ENCODE data around the gene SPECC1L. TPM values are rescaled to one million over a fixed set of nuclear protein-coding genes. Genes with fewer than 3 reads are reported as not detected.

Gene SPECC1L
- total RNA-seq, 1 donor from 2014 or later = 69.2 TPM

DNA sequence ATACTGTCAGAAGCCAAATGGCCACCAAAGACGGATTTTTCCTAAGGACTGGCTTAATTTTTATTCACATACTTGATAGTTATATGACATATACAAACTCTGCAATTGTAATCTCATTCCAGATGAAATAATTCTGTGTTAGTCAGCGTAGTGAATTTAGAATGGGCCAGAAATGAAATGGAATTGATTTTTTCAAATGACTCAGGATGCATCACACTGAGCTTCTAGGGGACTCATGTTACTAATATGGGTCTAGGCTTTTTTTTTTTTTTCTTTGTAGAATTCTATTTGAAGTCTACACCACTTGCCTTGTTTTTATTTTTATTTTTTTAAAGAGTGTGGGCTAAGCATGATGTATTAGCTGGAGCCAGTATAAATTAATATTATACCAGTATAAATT, 62.7 kb downstream of the SPECC1L start:
- Histone ChIP-seq H4K20me1 (ENCODE audit: insufficient read depth, low read length) (peaks cover 11% of the 10 kb centered on the region), H3K4me2 (ENCODE audit: low read length) (peak overlapping the region; percentile 16), H3K9ac (ENCODE audit: low read length) (peak overlapping the region; percentile 29), H3K36me3 (ENCODE audit: insufficient read depth, low read length) (peaks cover 29% of the 10 kb centered on the region), H3K27ac (ENCODE audit: low read depth, low read length) (peak overlapping the region; percentile 46), H3K79me2 (ENCODE audit: insufficient read depth, low read length) (peaks cover 7% of the 10 kb centered on the region), H3K27me3 (ENCODE audit: insufficient read depth, low read length) (no peaks in the 10 kb centered on the region), H3K4me1 (ENCODE audit: insufficient read depth, low read length) (peaks cover 4% of the 10 kb centered on the region), H2AFZ (ENCODE audit: low read depth, low read length) (no peak overlapping the region), H3K4me3 (ENCODE audit: insufficient read depth, low read depth, low read length) (no peak overlapping the region), H3K9me3 (ENCODE audit: insufficient read depth, low read depth, low read length) (no peaks in the 10 kb centered on the region)
- DNase-seq (ENCODE audit: low read depth) (peak; percentile 81), FAIRE-seq (peak; percentile 80)
- no peak overlapping the region for H3K4me3 Mint-ChIP-seq (ENCODE audit: unreplicated experiment)
- no peak overlapping the region for H3K27ac Mint-ChIP-seq (ENCODE audit: unreplicated experiment)
- no peaks in the 10 kb centered on the region for H3K27me3 Mint-ChIP-seq (ENCODE audit: low read depth, unreplicated experiment)
- no peaks in the 10 kb centered on the region for H3K9me3 Mint-ChIP-seq (ENCODE audit: unreplicated experiment)
- H3K4me1 Mint-ChIP-seq (ENCODE audit: low read depth, unreplicated experiment) = peaks cover 1% of the 10 kb centered on the region
- TF ChIP-seq, protein P1, sequence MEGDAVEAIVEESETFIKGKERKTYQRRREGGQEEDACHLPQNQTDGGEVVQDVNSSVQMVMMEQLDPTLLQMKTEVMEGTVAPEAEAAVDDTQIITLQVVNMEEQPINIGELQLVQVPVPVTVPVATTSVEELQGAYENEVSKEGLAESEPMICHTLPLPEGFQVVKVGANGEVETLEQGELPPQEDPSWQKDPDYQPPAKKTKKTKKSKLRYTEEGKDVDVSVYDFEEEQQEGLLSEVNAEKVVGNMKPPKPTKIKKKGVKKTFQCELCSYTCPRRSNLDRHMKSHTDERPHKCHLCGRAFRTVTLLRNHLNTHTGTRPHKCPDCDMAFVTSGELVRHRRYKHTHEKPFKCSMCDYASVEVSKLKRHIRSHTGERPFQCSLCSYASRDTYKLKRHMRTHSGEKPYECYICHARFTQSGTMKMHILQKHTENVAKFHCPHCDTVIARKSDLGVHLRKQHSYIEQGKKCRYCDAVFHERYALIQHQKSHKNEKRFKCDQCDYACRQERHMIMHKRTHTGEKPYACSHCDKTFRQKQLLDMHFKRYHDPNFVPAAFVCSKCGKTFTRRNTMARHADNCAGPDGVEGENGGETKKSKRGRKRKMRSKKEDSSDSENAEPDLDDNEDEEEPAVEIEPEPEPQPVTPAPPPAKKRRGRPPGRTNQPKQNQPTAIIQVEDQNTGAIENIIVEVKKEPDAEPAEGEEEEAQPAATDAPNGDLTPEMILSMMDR (IDR thresholded peaks at IDR 0.05; ENCODE audit: insufficient read depth, low read depth, low read length) = no peak
- TF ChIP-seq EZH2 (IDR thresholded peaks at IDR 0.05; ENCODE audit: insufficient read depth, low read length) = no peak
- peaks cover 14% of the 10 kb centered on the region for H3K36me3 Mint-ChIP-seq (ENCODE audit: low read depth, unreplicated experiment)

DNA sequence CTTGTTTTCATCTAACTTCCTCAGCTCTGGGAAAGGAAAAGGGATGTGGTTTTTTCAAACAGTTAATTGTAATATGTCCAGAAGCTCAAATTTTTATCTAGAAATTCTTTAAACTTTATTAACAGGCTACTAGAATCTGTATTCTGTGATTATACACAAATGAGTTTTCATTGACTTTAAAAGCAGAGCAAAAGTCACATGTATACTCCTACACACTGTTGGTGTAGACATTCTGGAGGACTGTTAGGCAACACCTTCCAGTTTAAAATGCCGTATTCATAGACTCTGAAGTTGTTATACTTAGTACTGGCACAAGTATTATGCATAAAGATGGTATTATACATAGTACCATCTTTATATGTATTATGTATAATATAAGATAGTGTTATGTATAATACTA, 64.9 kb downstream of the SPECC1L start:
- Histone ChIP-seq H3K27me3 (ENCODE audit: insufficient read depth, low read length) (no peaks in the 10 kb centered on the region), H3K4me1 (ENCODE audit: insufficient read depth, low read length) (peaks cover 17% of the 10 kb centered on the region), H3K79me2 (ENCODE audit: insufficient read depth, low read length) (peaks cover 7% of the 10 kb centered on the region), H3K4me2 (ENCODE audit: low read length) (no peak overlapping the region), H3K36me3 (ENCODE audit: insufficient read depth, low read length) (peaks cover 20% of the 10 kb centered on the region), H3K9me3 (ENCODE audit: insufficient read depth, low read depth, low read length) (no peaks in the 10 kb centered on the region), H3K9ac (ENCODE audit: low read length) (no peak overlapping the region), H3K4me3 (ENCODE audit: insufficient read depth, low read depth, low read length) (no peak overlapping the region), H4K20me1 (ENCODE audit: insufficient read depth, low read length) (peaks cover 25% of the 10 kb centered on the region), H2AFZ (ENCODE audit: low read depth, low read length) (no peak overlapping the region), H3K27ac (ENCODE audit: low read depth, low read length) (no peak overlapping the region)
- Mint-ChIP-seq H3K4me1 (ENCODE audit: low read depth, unreplicated experiment) (peaks cover 15% of the 10 kb centered on the region), H3K27ac (ENCODE audit: unreplicated experiment) (no peak overlapping the region), H3K9me3 (ENCODE audit: unreplicated experiment) (no peaks in the 10 kb centered on the region), H3K4me3 (ENCODE audit: unreplicated experiment) (no peak overlapping the region), H3K27me3 (ENCODE audit: low read depth, unreplicated experiment) (no peaks in the 10 kb centered on the region), H3K36me3 (ENCODE audit: low read depth, unreplicated experiment) (peaks cover 15% of the 10 kb centered on the region)
- no peak for FAIRE-seq
- no peak for DNase-seq (ENCODE audit: low read depth)
- no peak for TF ChIP-seq EZH2 (IDR thresholded peaks at IDR 0.05; ENCODE audit: insufficient read depth, low read length)
- TF ChIP-seq, protein P1 (IDR thresholded peaks at IDR 0.05; ENCODE audit: insufficient read depth, low read depth, low read length) = no peak

DNA sequence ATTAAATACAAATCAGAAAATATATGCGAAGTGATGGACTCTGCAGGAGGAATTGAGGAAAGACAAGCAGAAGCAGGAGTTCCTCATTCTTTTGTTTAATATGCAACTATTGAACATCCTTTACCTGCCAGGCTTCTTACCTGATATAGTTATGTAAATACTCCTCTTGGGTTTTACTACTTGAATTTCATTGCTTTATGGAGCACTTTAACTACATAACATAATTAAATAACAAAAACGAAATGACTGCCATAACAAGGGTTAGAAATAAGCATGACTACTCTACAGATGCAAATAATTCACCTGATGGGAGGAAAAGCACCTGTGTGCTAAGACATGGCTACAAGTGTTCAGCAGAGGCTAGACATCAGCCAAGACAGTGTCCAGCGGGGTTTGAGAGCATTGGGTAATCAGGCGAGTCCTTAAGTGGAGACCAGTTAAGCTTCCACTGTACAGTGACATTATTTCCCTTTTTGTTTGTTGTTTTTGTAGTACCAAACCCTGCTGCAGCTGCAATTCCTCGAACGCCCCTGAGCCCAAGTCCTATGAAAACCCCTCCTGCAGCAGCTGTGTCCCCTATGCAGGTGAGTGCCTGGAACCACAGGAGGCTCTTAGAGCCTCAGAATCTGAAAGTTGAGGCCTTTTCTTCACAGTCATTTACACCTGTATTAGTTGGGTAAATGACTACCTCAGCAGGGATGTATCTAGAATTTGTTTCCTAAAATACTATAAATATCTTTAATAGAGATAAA, 67.4 kb downstream of the SPECC1L start:
- Mint-ChIP-seq H3K4me3 (ENCODE audit: unreplicated experiment) (no peak overlapping the region), H3K27ac (ENCODE audit: unreplicated experiment) (peak overlapping the region; percentile 47), H3K4me1 (ENCODE audit: low read depth, unreplicated experiment) (peaks cover 14% of the 10 kb centered on the region), H3K36me3 (ENCODE audit: low read depth, unreplicated experiment) (peaks cover 18% of the 10 kb centered on the region), H3K27me3 (ENCODE audit: low read depth, unreplicated experiment) (no peaks in the 10 kb centered on the region), H3K9me3 (ENCODE audit: unreplicated experiment) (no peaks in the 10 kb centered on the region)
- Histone ChIP-seq H2AFZ (ENCODE audit: low read depth, low read length) (no peak overlapping the region), H3K36me3 (ENCODE audit: insufficient read depth, low read length) (peaks cover 16% of the 10 kb centered on the region), H3K27me3 (ENCODE audit: insufficient read depth, low read length) (no peaks in the 10 kb centered on the region), H3K9me3 (ENCODE audit: insufficient read depth, low read depth, low read length) (no peaks in the 10 kb centered on the region), H3K27ac (ENCODE audit: low read depth, low read length) (no peak overlapping the region), H3K79me2 (ENCODE audit: insufficient read depth, low read length) (peaks cover 7% of the 10 kb centered on the region), H3K4me2 (ENCODE audit: low read length) (no peak overlapping the region), H3K4me3 (ENCODE audit: insufficient read depth, low read depth, low read length) (no peak overlapping the region), H3K4me1 (ENCODE audit: insufficient read depth, low read length) (peaks cover 14% of the 10 kb centered on the region), H3K9ac (ENCODE audit: low read length) (no peak overlapping the region), H4K20me1 (ENCODE audit: insufficient read depth, low read length) (peaks cover 25% of the 10 kb centered on the region)
- FAIRE-seq (no peak), DNase-seq (ENCODE audit: low read depth) (no peak)
- TF ChIP-seq, protein P1 (IDR thresholded peaks at IDR 0.05; ENCODE audit: insufficient read depth, low read depth, low read length) = no peak
- TF ChIP-seq EZH2 (IDR thresholded peaks at IDR 0.05; ENCODE audit: insufficient read depth, low read length) = no peak
